Measurements from ENCODE around the gene NMNAT3.

The NMNAT3 gene

DNA sequence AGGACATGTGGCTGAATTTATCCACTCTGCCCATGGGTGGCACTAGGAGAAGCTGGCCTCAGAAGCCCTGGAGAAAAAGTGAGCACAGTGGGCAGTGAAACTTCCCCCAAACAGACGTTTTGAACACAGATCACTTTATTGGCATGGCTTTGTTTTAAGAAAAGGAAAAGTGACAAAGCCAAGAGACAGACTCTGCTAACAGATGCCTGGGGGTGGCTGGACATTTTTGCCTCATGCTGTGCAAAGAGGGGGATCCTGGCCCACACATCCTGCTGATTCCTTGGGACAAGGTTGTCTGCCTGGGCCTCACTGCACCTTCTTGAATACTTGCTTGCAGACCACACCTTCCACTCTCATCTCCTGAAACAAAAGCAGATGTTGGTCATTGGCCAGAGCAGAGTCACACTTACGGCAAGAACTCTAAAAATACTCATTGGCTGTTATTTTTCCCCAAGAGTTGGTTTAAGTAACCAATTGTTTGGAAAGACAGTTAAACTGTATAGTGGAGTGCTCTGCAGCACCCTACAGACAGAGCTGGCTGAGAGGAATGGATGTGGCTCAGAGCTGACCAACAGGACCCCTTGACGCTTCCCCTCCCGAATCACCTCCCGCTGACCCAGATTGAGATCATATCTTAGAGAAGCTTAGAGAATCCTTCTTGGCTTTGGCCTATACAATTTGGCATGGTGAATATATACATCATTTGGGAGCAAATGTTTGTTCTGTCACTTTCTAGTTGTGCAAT lies 160.3 kb downstream of the NMNAT3 start:
- no peak for DNase-seq

DNA sequence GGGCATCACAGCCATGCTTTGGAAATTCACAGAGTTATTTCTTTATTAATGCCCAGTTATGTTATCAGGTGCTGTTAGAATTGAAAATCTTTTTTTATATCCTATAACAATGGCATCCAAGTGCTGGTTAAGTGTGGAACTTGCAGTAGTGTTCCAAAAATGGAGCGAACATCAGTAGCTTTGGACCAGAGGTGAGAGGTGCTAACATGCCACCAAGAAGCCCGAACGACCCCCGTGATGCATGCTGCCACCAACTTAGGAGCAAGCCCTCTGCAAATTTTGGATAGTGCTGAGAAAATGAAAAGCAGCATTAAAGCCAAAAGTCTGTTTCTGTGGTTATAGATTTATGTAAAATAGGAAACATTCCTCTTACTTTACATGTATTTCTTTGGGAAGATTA lies 163.0 kb downstream of the NMNAT3 start:
- no peak for DNase-seq
